Endothelial cell (in vitro differentiated cells): ENCODE measurements around the gene CAMK1D. TPM values are rescaled to one million over a fixed set of nuclear protein-coding genes. Genes with fewer than 3 reads are reported as not detected.

Experiments
- DNase-seq: peaks from one replicate; pipeline ENCODE4 v3.0.0; 2021; ENCODE audit warnings: low spot score
- H3K27ac Mint-ChIP-seq: one replicate; pipeline ENCODE4 v1.8.0; 2021; ENCODE audit warnings: mixed read lengths, inconsistent platforms; ENCODE audit not compliant: unreplicated experiment
- H3K27me3 Mint-ChIP-seq: one replicate; pipeline ENCODE4 v1.8.0; 2021; ENCODE audit warnings: mild to moderate bottlenecking, moderate library complexity, mixed read lengths, inconsistent platforms; ENCODE audit not compliant: unreplicated experiment
- H3K36me3 Mint-ChIP-seq: one replicate; pipeline ENCODE4 v1.8.0; 2021; ENCODE audit warnings: mild to moderate bottlenecking, low read depth, mixed read lengths, inconsistent platforms; ENCODE audit not compliant: unreplicated experiment
- H3K4me1 Mint-ChIP-seq: one replicate; pipeline ENCODE4 v1.8.0; 2021; ENCODE audit warnings: mild to moderate bottlenecking, mixed read lengths, inconsistent platforms; ENCODE audit not compliant: unreplicated experiment
- H3K4me3 Mint-ChIP-seq: one replicate; pipeline ENCODE4 v1.8.0; 2021; ENCODE audit warnings: mild to moderate bottlenecking, mixed read lengths, inconsistent platforms; ENCODE audit not compliant: unreplicated experiment
- H3K9me3 Mint-ChIP-seq: one replicate; pipeline ENCODE4 v1.8.0; 2021; ENCODE audit warnings: mixed read lengths, inconsistent platforms; ENCODE audit not compliant: unreplicated experiment
- total RNA-seq: library from RNA; stranded (reverse); fragmentation: NEBNext Ultra II Directional; extraction: Animal tissue kit (Norgen Biotek cat#: 25700); gene quantifications from one replicate; pipeline ENCODE4 v1.2.1, GENCODE V29; 2021; ENCODE audit not compliant: unreplicated experiment
- TF ChIP-seq, protein P1 (sequence below): fragments of 200-600 bp; sonication (generic); IDR thresholded peaks from one replicate; pipeline ENCODE4 v1.5.0; 2021; ENCODE audit warnings: antibody characterized with exemption; ENCODE audit not compliant: unreplicated experiment

The CAMK1D gene
- total RNA-seq, 1 donor from 2014 or later, result 4.1 TPM

DNA sequence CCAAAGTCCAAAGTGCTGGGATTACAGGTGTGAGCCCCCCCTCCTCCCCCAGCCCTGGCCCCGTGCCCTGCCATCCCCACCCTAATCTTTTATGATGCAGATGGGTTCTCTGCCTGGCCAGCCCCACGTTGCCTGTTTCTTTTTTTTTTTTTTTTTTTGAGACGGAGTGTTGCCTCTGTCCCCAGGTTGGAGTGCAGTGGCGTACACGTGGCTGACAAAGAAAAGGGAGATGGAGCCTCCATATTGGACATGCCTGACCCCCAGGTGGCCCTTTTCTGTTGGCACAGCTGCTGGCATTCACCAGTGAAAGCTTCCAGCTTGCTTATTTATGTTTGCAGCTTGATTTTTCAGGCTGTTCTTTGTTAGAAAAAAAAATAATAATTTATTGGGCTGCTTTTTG is 416.9 kb downstream of the CAMK1D start:
- H3K4me1 Mint-ChIP-seq, result peaks cover 6% of the 10 kb centered on the region
- H3K4me3 Mint-ChIP-seq, result no peak overlapping the region
- TF ChIP-seq, protein P1, sequence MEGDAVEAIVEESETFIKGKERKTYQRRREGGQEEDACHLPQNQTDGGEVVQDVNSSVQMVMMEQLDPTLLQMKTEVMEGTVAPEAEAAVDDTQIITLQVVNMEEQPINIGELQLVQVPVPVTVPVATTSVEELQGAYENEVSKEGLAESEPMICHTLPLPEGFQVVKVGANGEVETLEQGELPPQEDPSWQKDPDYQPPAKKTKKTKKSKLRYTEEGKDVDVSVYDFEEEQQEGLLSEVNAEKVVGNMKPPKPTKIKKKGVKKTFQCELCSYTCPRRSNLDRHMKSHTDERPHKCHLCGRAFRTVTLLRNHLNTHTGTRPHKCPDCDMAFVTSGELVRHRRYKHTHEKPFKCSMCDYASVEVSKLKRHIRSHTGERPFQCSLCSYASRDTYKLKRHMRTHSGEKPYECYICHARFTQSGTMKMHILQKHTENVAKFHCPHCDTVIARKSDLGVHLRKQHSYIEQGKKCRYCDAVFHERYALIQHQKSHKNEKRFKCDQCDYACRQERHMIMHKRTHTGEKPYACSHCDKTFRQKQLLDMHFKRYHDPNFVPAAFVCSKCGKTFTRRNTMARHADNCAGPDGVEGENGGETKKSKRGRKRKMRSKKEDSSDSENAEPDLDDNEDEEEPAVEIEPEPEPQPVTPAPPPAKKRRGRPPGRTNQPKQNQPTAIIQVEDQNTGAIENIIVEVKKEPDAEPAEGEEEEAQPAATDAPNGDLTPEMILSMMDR, result no peak
- H3K36me3 Mint-ChIP-seq, result no peaks in the 10 kb centered on the region
- no peak for DNase-seq
- peaks cover 5% of the 10 kb centered on the region for H3K27me3 Mint-ChIP-seq
- H3K27ac Mint-ChIP-seq, result no peak overlapping the region
- H3K9me3 Mint-ChIP-seq, result no peaks in the 10 kb centered on the region

DNA sequence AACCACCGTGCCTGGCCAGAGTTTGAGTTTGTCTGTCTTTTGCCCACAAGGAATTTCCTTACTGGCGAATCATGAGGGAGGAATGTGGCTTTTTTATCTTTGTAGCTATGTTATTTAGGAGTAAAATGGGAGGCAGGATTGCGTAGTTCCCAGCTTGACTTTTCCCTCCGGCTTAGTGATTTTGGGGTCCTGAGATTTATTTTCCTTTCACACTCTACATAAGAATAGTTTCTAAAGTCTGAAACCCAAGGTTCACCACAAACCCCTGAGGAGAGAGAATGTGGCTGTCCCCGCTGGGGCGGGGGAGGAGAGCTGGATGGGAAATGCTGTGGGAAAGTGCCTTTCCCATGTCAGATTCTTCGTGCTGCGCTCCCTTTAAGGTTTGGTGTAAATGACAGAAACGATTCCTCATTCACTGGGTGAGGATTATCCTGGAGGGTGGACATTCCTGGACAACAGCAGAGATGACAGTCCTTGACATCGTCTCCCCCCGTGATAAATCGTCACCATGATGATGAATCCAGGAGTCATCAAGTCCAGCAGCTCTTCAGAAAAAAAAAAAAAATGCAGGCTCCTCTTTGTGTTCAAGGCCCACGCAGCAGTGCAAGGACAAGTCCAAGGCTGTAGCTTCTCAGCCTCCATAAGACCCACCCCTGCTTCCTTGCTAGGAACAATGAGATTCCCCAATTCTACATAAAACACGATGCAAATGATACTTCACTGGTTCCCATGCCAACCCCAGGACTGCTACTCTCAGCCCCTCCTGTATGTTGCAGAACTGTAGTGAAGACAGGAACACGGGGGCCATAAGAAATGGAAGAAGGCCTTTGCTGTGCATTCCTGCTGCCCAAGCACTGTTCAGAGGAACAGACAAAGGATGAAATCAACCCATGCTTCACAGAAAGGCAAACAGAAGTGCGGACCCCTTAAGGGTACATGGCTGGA is 419.1 kb downstream of the CAMK1D start:
- H3K4me3 Mint-ChIP-seq, result no peak overlapping the region
- H3K27me3 Mint-ChIP-seq, result peaks cover 7% of the 10 kb centered on the region
- no peak for DNase-seq
- no peaks in the 10 kb centered on the region for H3K36me3 Mint-ChIP-seq
- no peak overlapping the region for H3K27ac Mint-ChIP-seq
- H3K9me3 Mint-ChIP-seq, result no peaks in the 10 kb centered on the region
- TF ChIP-seq, protein P1, result no peak
- H3K4me1 Mint-ChIP-seq, result peaks cover 6% of the 10 kb centered on the region

DNA sequence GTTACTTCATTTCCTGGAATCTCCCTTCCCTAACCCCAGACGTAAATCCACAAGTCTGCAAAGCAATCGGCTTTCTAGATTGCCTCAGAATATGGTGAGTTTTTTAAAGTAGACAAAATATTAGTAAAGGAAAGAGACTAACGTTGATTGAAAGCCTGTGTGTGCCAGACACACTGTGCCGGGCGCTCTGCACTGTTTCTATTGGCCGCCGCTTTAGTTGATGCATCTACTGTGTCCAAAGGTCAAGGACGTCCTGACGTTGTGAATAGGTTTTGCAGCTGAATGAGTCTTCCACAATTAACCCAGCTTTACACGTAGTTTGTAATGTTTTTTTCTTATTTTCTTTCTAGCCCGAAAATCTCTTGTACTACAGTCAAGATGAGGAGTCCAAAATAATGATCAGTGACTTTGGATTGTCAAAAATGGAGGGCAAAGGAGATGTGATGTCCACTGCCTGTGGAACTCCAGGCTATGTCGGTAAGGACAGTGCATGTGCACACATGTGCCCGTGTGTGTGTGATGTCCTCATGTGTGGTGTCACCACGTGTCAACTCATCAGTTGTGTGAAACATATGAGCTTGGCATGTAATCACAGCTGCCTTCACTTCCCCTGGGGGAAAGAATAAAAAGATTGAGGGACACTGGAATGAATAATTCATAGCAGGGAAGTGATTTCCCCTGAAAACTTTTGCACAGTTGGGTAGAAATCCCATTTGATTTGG is 420.1 kb downstream of the CAMK1D start:
- Mint-ChIP-seq H3K27ac (no peak overlapping the region), H3K36me3 (no peaks in the 10 kb centered on the region), H3K4me3 (no peak overlapping the region), H3K9me3 (no peaks in the 10 kb centered on the region), H3K27me3 (peaks cover 10% of the 10 kb centered on the region), H3K4me1 (peaks cover 11% of the 10 kb centered on the region)
- DNase-seq, result no peak
- TF ChIP-seq, protein P1, result no peak

DNA sequence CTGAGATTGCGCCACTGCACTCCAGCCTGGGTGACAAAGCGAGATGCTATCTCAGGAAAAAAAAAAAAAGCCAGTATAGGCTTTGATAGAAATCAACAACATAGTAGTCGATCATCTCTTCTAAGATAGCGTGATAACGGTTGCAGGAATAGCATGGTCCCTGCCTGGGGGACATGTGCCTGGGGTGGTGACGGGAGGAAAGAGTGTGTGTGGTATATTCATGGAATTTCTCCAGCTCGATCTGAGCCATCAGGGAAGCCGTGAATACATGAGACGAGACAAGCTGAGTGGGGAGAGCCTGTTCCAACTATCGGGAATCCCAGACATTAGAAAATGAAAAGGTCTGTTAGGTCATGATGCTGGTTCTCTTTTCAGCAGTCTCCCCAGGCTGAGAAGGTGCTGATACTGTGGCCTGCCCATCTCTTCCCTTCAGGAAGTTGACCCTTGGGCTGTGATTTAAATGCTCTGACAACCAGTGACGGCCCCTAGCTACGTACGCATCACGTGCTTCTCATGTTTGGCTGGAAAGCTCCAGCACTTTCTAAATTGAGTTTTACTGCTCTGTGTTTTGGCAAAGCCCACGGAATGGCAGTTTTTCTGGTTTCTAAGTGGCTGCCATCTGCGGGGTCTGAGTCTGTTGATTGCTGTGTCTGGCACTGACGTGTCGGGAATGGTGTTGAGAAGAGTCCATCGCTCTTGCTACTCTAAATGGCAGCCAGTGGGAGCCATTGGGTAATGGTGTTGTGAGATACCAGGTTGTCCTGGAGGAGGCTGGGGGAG is 422.8 kb downstream of the CAMK1D start:
- Mint-ChIP-seq H3K36me3 (peaks cover 3% of the 10 kb centered on the region), H3K27ac (peak overlapping the region; percentile 46), H3K4me3 (no peak overlapping the region), H3K4me1 (peaks cover 15% of the 10 kb centered on the region), H3K9me3 (no peaks in the 10 kb centered on the region), H3K27me3 (peaks cover 14% of the 10 kb centered on the region)
- TF ChIP-seq, protein P1, result no peak
- DNase-seq, result no peak
